Smooth muscle cell (in vitro differentiated cells): ENCODE results near the gene ASXL1. TPM values are rescaled to one million over a fixed set of nuclear protein-coding genes. Genes with fewer than 3 reads are reported as not detected.

Source experiments
- DNase-seq: peaks from one replicate; lab custom pipeline; 2025; ENCODE audit not compliant: unreplicated experiment; lab: John Stamatoyannopoulos, UW
- H2AFZ ChIP-seq: fragments of 200-600 bp; sonication (generic); 2 replicates; pipeline ENCODE4 v1.6.0; 2016; ENCODE audit warnings: antibody characterized with exemption, low read depth, mild to moderate bottlenecking
- H3F3A ChIP-seq: fragments of 200-600 bp; sonication (generic); 2 replicates; pipeline ENCODE4 v1.6.0; 2017; ENCODE audit warnings: antibody characterized with exemption, low read depth
- H3K27ac ChIP-seq: fragments of 200-600 bp; sonication (generic); 2 replicates; pipeline ENCODE4 v1.5.1; 2016; ENCODE audit warnings: low read depth, mild to moderate bottlenecking
- H3K27me3 ChIP-seq: fragments of 200-600 bp; sonication (generic); 2 replicates; pipeline ENCODE4 v1.6.1; 2016; ENCODE audit warnings: low read depth, mild to moderate bottlenecking
- H3K36me3 ChIP-seq: fragments of 200-600 bp; sonication (generic); 2 replicates; pipeline ENCODE4 v1.5.1; 2016; ENCODE audit warnings: low read depth
- H3K4me1 ChIP-seq: fragments of 200-600 bp; sonication (generic); 2 replicates; pipeline ENCODE4 v1.5.1; 2016; ENCODE audit warnings: low read depth
- H3K4me2 ChIP-seq: fragments of 200-600 bp; sonication (generic); 2 replicates; pipeline ENCODE4 v1.6.0; 2016; ENCODE audit warnings: mild to moderate bottlenecking
- H3K4me3 ChIP-seq: fragments of 200-600 bp; sonication (generic); 2 replicates; pipeline ENCODE4 v1.5.1; 2016; ENCODE audit warnings: mild to moderate bottlenecking
- H3K79me2 ChIP-seq: fragments of 200-600 bp; sonication (generic); 2 replicates; pipeline ENCODE4 v1.6.0; 2016; ENCODE audit warnings: low read depth, mild to moderate bottlenecking
- H3K9ac ChIP-seq: fragments of 200-600 bp; sonication (generic); 2 replicates; pipeline ENCODE4 v1.6.0; 2016; ENCODE audit warnings: low read depth
- H3K9me3 ChIP-seq: fragments of 200-600 bp; sonication (generic); replicated peaks from 2 replicates; pipeline ENCODE4 v1.5.1; 2016; ENCODE audit warnings: low read depth
- H4K20me1 ChIP-seq: fragments of 200-600 bp; sonication (generic); 2 replicates; pipeline ENCODE4 v1.6.0; 2016; ENCODE audit warnings: low read depth
- CTCF ChIP-seq: fragments of 200-600 bp; sonication (generic); IDR thresholded peaks from 2 replicates; pipeline ENCODE4 v1.5.1; 2017; ENCODE audit warnings: borderline replicate concordance, mild to moderate bottlenecking, antibody characterized with exemption; ENCODE audit not compliant: insufficient read depth, poor library complexity, severe bottlenecking
- WGBS: methylation state at CpG from one replicate; pipeline ENCODE4 v1.1.7; 2016; ENCODE audit warnings: low lambda C conversion rate; 5-methylcytosine and 5-hydroxymethylcytosine counted together
- polyA plus RNA-seq: library from polyadenylated mRNA; unstranded; fragments of >200 nt; fragmentation: Nextera tagmentation; extraction: Ambion mirVana; gene quantifications from 2 replicates; pipeline ENCODE4 v1.2.1, GENCODE V29; 2016
- total RNA-seq: library from RNA; depleted of rRNA; stranded (reverse); fragments of >200 nt; gene quantifications from 2 replicates; pipeline ENCODE4 v1.2.3, GENCODE V29; 2014

The ASXL1 gene
- total and polyA plus RNA-seq, 2 experiments from 2014 or later: 46.5 to 62.1 TPM

- Histone ChIP-seq H3K9ac (no peak overlapping the region), H3K4me3 (no peak overlapping the region), H3F3A (peaks cover 23% of the 10 kb centered on the region), H3K36me3 (peaks cover 6% of the 10 kb centered on the region), H3K4me1 (no peaks in the 10 kb centered on the region), H3K27me3 (no peaks in the 10 kb centered on the region), H4K20me1 (no peaks in the 10 kb centered on the region), H2AFZ (no peak overlapping the region), H3K79me2 (no peaks in the 10 kb centered on the region), H3K4me2 (peak overlapping the region; percentile 34), H3K27ac (peak overlapping the region; percentile 80), H3K9me3 (no peaks in the 10 kb centered on the region)
- WGBS: 65% methylated on average over 6 of the region's 6 CpGs
- no peak for DNase-seq
- no peak for TF ChIP-seq CTCF
Observed at GRCh38 chr20:32325706-32326503, 32.2 kb upstream of the ASXL1 start.

- no peak for DNase-seq
- H3K36me3 ChIP-seq: peaks cover 8% of the 10 kb centered on the region
- TF ChIP-seq CTCF: no peak
- H3F3A ChIP-seq: peaks cover 23% of the 10 kb centered on the region
- no peak overlapping the region for H3K4me3 ChIP-seq
- H3K79me2 ChIP-seq: no peaks in the 10 kb centered on the region
- H3K27me3 ChIP-seq: no peaks in the 10 kb centered on the region
- no peaks in the 10 kb centered on the region for H3K9me3 ChIP-seq
- WGBS: 41% methylated on average over 1 of the region's 1 CpG
- no peaks in the 10 kb centered on the region for H4K20me1 ChIP-seq
- H3K4me1 ChIP-seq: no peaks in the 10 kb centered on the region
- H3K9ac ChIP-seq: no peak overlapping the region
- H3K4me2 ChIP-seq: peak overlapping the region; percentile 34
- H3K27ac ChIP-seq: peak overlapping the region; percentile 80
- no peak overlapping the region for H2AFZ ChIP-seq
Observed at GRCh38 chr20:32326504-32326845, 31.7 kb upstream of the ASXL1 start.

GRCh38 chr20:32327087-32327681 is 30.9 kb upstream of the ASXL1 start:
- Histone ChIP-seq H3K9ac (no peak overlapping the region), H3K27me3 (no peaks in the 10 kb centered on the region), H3K27ac (peak overlapping the region; percentile 80), H3K79me2 (no peaks in the 10 kb centered on the region), H3K4me1 (no peaks in the 10 kb centered on the region), H3K9me3 (no peaks in the 10 kb centered on the region), H3K4me2 (peak overlapping the region; percentile 34), H3F3A (peaks cover 27% of the 10 kb centered on the region), H3K36me3 (peaks cover 8% of the 10 kb centered on the region), H2AFZ (no peak overlapping the region), H3K4me3 (no peak overlapping the region), H4K20me1 (no peaks in the 10 kb centered on the region)
- no peak for TF ChIP-seq CTCF
- no peak for DNase-seq
- 37% methylated on average over 9 of the region's 9 CpGs for WGBS
